Measurements from ENCODE around the gene C9orf50. TPM values are rescaled to one million over a fixed set of nuclear protein-coding genes. Genes with fewer than 3 reads are reported as not detected.

Gene C9orf50
- total and polyA plus RNA-seq, 2 donors (not counting 1 experiment from before 2014, with no cell fraction given): not detected

- H3K4me3 Mint-ChIP-seq: no peak overlapping the region
- ATAC-seq (ENCODE audit: low read depth) (no peak), DNase-seq (no peak)
- H3K27ac Mint-ChIP-seq: no peak overlapping the region
- Histone ChIP-seq H3K79me2 (ENCODE audit: control insufficient read depth, insufficient read depth, low read length) (no peaks in the 10 kb centered on the region), H3K4me2 (replicated peaks; ENCODE audit: low read depth, low read length, poor library complexity, severe bottlenecking) (no peak overlapping the region), H3K36me3 (replicated peaks in 1 of 2; ENCODE audit: control extremely low read depth in 1 of 2, control insufficient read depth in 1 of 2, extremely low read depth in 1 of 2, insufficient read depth in 2 of 2, low read length in 1 of 2) (no peaks in the 10 kb centered on the region), H3K9ac (ENCODE audit: low read length) (no peak overlapping the region), H2AFZ (ENCODE audit: insufficient read depth, low read depth, low read length, poor library complexity, severe bottlenecking) (no peak overlapping the region), H4K20me1 (ENCODE audit: control insufficient read depth, insufficient read depth, low read length, poor library complexity, severe bottlenecking) (no peaks in the 10 kb centered on the region), H3K4me1 (ENCODE audit: control insufficient read depth in 2 of 2, insufficient read depth in 2 of 2, low read length in 2 of 2) (no peaks in the 10 kb centered on the region), H3K27ac (ENCODE audit: low read length in 2 of 2) (no peak overlapping the region), H3K4me3 (ENCODE audit: control extremely low read depth in 1 of 5, extremely low read depth in 1 of 5, insufficient read depth in 1 of 5, low read depth in 2 of 5, low read length in 4 of 5) (no peak overlapping the region), H3K27me3 (replicated peaks in 1 of 4; ENCODE audit: control extremely low read depth in 1 of 4, control insufficient read depth in 3 of 4, insufficient read depth in 4 of 4, low read length in 3 of 4) (peaks cover 0 to 3% (median 0%) of the 10 kb centered on the region in 4 experiments), H3K9me3 (ENCODE audit: control extremely low read depth in 1 of 3, control insufficient read depth in 2 of 3, insufficient read depth in 1 of 3, low read length in 2 of 3) (no peaks in the 10 kb centered on the region)
- peaks cover 12% of the 10 kb centered on the region for H3K27me3 Mint-ChIP-seq
- no peaks in the 10 kb centered on the region for H3K4me1 Mint-ChIP-seq
- no peaks in the 10 kb centered on the region for H3K9me3 Mint-ChIP-seq (ENCODE audit: insufficient read depth)
- CTCF ChIA-PET: no interaction called here
- intact Hi-C loops (cut with micrococcal nuclease): no loop called here
- POLR2A ChIA-PET: no interaction called here
- 67% methylated on average over 4 of the region's 7 CpGs for WGBS (ENCODE audit: insufficient coverage)
- TF ChIP-seq EZH2 (IDR thresholded peaks at IDR 0.05; ENCODE audit: borderline replicate concordance, insufficient read depth, low read depth, low read length, poor library complexity, severe bottlenecking): no peak
- no peak for TF ChIP-seq CTCF (IDR thresholded peaks at IDR 0.05)
Measured at GRCh38 chr9:129655696-129656095, 34.8 kb upstream of the C9orf50 start.

- POLR2A ChIA-PET: interaction anchor here (0.5 kb wide), 1 partner anchor 73 kb away, joined by 5 read pairs; no protein-coding TSS in a partner anchor
- Mint-ChIP-seq H3K27me3 (peaks cover 17% of the 10 kb centered on the region), H3K4me3 (no peak overlapping the region), H3K27ac (no peak overlapping the region), H3K9me3 (ENCODE audit: insufficient read depth) (no peaks in the 10 kb centered on the region), H3K4me1 (no peaks in the 10 kb centered on the region)
- H3K4me3 ChIP-seq (ENCODE audit: control extremely low read depth in 1 of 5, extremely low read depth in 1 of 5, insufficient read depth in 1 of 5, low read depth in 2 of 5, low read length in 4 of 5): no peak overlapping the region
- no peak overlapping the region for H3K4me2 ChIP-seq (replicated peaks; ENCODE audit: low read depth, low read length, poor library complexity, severe bottlenecking)
- no peaks in the 10 kb centered on the region for H3K79me2 ChIP-seq (ENCODE audit: control insufficient read depth, insufficient read depth, low read length)
- no peak overlapping the region for H3K27ac ChIP-seq (ENCODE audit: low read length in 2 of 2)
- CTCF ChIA-PET: no interaction called here
- no peak for TF ChIP-seq EZH2 (IDR thresholded peaks at IDR 0.05; ENCODE audit: borderline replicate concordance, insufficient read depth, low read depth, low read length, poor library complexity, severe bottlenecking)
- TF ChIP-seq CTCF (IDR thresholded peaks at IDR 0.05): no peak
- H4K20me1 ChIP-seq (ENCODE audit: control insufficient read depth, insufficient read depth, low read length, poor library complexity, severe bottlenecking): no peaks in the 10 kb centered on the region
- DNase-seq (no peak), ATAC-seq (ENCODE audit: low read depth) (no peak)
- H3K9me3 ChIP-seq (ENCODE audit: control extremely low read depth in 1 of 3, control insufficient read depth in 2 of 3, insufficient read depth in 1 of 3, low read length in 2 of 3): no peaks in the 10 kb centered on the region
- 96% methylated on average over 7 of the region's 7 CpGs for WGBS (ENCODE audit: insufficient coverage)
- peaks cover 0 to 3% (median 0%) of the 10 kb centered on the region in 4 experiments for H3K27me3 ChIP-seq (replicated peaks in 1 of 4; ENCODE audit: control extremely low read depth in 1 of 4, control insufficient read depth in 3 of 4, insufficient read depth in 4 of 4, low read length in 3 of 4)
- H3K9ac ChIP-seq (ENCODE audit: low read length): no peak overlapping the region
- no peaks in the 10 kb centered on the region for H3K4me1 ChIP-seq (ENCODE audit: control insufficient read depth in 2 of 2, insufficient read depth in 2 of 2, low read length in 2 of 2)
- no peaks in the 10 kb centered on the region for H3K36me3 ChIP-seq (replicated peaks in 1 of 2; ENCODE audit: control extremely low read depth in 1 of 2, control insufficient read depth in 1 of 2, extremely low read depth in 1 of 2, insufficient read depth in 2 of 2, low read length in 1 of 2)
- no peak overlapping the region for H2AFZ ChIP-seq (ENCODE audit: insufficient read depth, low read depth, low read length, poor library complexity, severe bottlenecking)
- intact Hi-C loops (cut with micrococcal nuclease): no loop called here
Measured at GRCh38 chr9:129655154-129655553, 34.3 kb upstream of the C9orf50 start.

Measured in B cell (primary cell).